ENCODE results near the gene QPRT. TPM values are rescaled to one million over a fixed set of nuclear protein-coding genes. Genes with fewer than 3 reads are reported as not detected.
"Not testable (repeated sequence)": the region's sequence is repeated elsewhere in the genome, so short reads cannot be mapped to it uniquely, and the experiment has no call there.

Gene QPRT
- 12.5 and 12.6 TPM in 2 replicates for polyA plus RNA-seq (2012; rRNA removed)
- 8.3 and 10.6 TPM in 2 replicates for polyA plus RNA-seq (2012; cell fraction: cytosol; rRNA removed)
- polyA plus RNA-seq (2012; cell fraction: nucleus; rRNA removed) = 10.8 and 11.3 TPM in 2 replicates

DNA sequence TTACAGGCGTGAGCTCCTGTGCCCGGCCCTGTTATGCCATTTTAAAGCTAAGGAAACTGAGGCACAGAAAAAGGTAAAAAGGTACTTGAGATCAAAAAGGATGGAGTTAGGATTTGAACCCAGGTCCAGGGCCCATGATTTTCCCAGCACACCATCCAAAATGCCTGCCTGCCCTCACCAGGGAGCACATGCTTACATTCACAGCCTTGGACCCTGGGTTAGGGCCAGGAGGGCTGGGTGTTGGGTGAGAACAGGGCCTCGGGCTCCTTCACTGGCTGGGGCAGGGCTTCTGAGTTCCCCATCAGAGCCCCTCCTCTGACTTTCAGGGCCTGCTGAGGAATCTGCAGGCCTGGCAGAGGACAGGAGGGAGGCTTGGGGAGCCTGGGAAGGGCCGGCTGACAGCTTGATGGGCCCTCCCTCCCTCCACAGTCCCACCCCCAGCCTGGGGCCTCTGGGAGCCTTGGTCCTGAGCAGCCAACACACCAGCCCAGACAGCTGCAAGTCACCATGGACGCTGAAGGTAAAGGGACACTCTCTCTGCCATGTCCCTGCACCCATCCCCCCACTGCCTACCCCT lies at the start of gene QPRT:
Gene QPRT (plus strand): TSS at position 490 of the 577 bp plus-strand sequence. CDS start 18 bp downstream, at position 508.
- H3K4me2 ChIP-seq = peak within 1 kb of the TSS; percentile 53
- H3K27ac ChIP-seq (ENCODE audit: low read depth in 2 of 2, low read length in 1 of 2) = peak within 1 kb of the TSS in 1 of 2 experiments; percentile 87; a peak in 2 of 4 replicates
- H2AFZ ChIP-seq (ENCODE audit: low read depth) = peak within 1 kb of the TSS; percentile 91; the same call in 1 of the 2 replicates
- ChIA-PET CTCF (interaction anchor here (0.7 to 2.2 kb wide), 5 partner anchors 18 to 1196 kb away, joined by 3 to 9 read pairs (median 3); partner anchors contain the start of gene TLCD3B), POLR2A (interaction anchor here (0.5 to 1.1 kb wide), 5 partner anchors 13 to 387 kb away, joined by 3 to 7 read pairs (median 3); partner anchors contain the start of gene ALDOA)
- peak within 1 kb of the TSS; percentile 41; the same call in 1 of the 2 replicates for H3K9ac ChIP-seq
- no peaks in the 10 kb centered on the region for H3K36me3 ChIP-seq (replicated peaks in 1 of 2; ENCODE audit: control insufficient read depth in 1 of 2, insufficient read depth in 2 of 2, low read length in 1 of 2)
- TF ChIP-seq FOSL2 (IDR thresholded peaks at IDR 0.05; ENCODE audit: borderline replicate concordance, low read depth) (no peak), TCF12 (IDR thresholded peaks at IDR 0.05) (no peak), RCOR1 (IDR thresholded peaks at IDR 0.05; ENCODE audit: low read length) (peak; percentile 15; the same call in 1 of the 2 replicates), EP300 (IDR thresholded peaks at IDR 0.05; ENCODE audit: borderline replicate concordance in 1 of 2, low read depth in 1 of 2, low read length in 1 of 2) (no peak), MXI1 (IDR thresholded peaks at IDR 0.05; ENCODE audit: low read depth, low read length) (peak; percentile 56), SMC3 (IDR thresholded peaks at IDR 0.05; ENCODE audit: low read depth, low read length) (no peak), TAF1 (IDR thresholded peaks at IDR 0.05; ENCODE audit: borderline replicate concordance, low read depth, low read length) (no peak), CHD2 (IDR thresholded peaks at IDR 0.05; ENCODE audit: low read length, partially characterized antibody) (peak; percentile 68), YY1 (IDR thresholded peaks at IDR 0.05; ENCODE audit: low read depth) (no peak), RFX5 (IDR thresholded peaks at IDR 0.05; ENCODE audit: low read length) (no peak)
- TF ChIP-seq, protein P1, sequence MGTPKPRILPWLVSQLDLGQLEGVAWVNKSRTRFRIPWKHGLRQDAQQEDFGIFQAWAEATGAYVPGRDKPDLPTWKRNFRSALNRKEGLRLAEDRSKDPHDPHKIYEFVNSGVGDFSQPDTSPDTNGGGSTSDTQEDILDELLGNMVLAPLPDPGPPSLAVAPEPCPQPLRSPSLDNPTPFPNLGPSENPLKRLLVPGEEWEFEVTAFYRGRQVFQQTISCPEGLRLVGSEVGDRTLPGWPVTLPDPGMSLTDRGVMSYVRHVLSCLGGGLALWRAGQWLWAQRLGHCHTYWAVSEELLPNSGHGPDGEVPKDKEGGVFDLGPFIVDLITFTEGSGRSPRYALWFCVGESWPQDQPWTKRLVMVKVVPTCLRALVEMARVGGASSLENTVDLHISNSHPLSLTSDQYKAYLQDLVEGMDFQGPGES (IDR thresholded peaks at IDR 0.05; ENCODE audit: low read depth, low read length) = no peak
- TF ChIP-seq, protein P2, sequence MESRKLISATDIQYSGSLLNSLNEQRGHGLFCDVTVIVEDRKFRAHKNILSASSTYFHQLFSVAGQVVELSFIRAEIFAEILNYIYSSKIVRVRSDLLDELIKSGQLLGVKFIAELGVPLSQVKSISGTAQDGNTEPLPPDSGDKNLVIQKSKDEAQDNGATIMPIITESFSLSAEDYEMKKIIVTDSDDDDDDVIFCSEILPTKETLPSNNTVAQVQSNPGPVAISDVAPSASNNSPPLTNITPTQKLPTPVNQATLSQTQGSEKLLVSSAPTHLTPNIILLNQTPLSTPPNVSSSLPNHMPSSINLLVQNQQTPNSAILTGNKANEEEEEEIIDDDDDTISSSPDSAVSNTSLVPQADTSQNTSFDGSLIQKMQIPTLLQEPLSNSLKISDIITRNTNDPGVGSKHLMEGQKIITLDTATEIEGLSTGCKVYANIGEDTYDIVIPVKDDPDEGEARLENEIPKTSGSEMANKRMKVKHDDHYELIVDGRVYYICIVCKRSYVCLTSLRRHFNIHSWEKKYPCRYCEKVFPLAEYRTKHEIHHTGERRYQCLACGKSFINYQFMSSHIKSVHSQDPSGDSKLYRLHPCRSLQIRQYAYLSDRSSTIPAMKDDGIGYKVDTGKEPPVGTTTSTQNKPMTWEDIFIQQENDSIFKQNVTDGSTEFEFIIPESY (IDR thresholded peaks at IDR 0.05; ENCODE audit: borderline replicate concordance, low read depth) = no peak
- TF ChIP-seq, protein P3, sequence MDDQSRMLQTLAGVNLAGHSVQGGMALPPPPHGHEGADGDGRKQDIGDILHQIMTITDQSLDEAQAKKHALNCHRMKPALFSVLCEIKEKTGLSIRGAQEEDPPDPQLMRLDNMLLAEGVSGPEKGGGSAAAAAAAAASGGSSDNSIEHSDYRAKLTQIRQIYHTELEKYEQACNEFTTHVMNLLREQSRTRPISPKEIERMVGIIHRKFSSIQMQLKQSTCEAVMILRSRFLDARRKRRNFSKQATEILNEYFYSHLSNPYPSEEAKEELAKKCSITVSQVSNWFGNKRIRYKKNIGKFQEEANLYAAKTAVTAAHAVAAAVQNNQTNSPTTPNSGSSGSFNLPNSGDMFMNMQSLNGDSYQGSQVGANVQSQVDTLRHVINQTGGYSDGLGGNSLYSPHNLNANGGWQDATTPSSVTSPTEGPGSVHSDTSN (IDR thresholded peaks at IDR 0.05) = no peak
- no peaks in the 10 kb centered on the region for H3K9me3 ChIP-seq
- no peaks in the 10 kb centered on the region for H3K9me2 ChIP-seq
- H3K27me3 ChIP-seq (ENCODE audit: insufficient read depth) = no peaks in the 10 kb centered on the region
- no peaks in the 10 kb centered on the region for H3K79me2 ChIP-seq (ENCODE audit: insufficient read depth)
- no peaks in the 10 kb centered on the region for H4K20me1 ChIP-seq (ENCODE audit: insufficient read depth)
- peak within 1 kb of the TSS in 1 of 2 experiments; percentile 41; a peak in 3 of 4 replicates for H3K4me3 ChIP-seq (ENCODE audit: low read depth in 2 of 2, low read length in 1 of 2)
- H3K4me1 ChIP-seq (ENCODE audit: control insufficient read depth in 1 of 2, insufficient read depth in 2 of 2, low read depth in 1 of 2, low read length in 1 of 2) = peaks cover 0 to 2% of the 10 kb centered on the region in 2 experiments; a peak in 1 of 4 replicates
- 67% methylated on average over 3 of the region's 5 CpGs for WGBS (ENCODE audit: low lambda C conversion rate)
- H3F3A ChIP-seq (replicated peaks; ENCODE audit: insufficient read depth) = no peaks in the 10 kb centered on the region
- DNase-seq = peak; percentile 91

DNA sequence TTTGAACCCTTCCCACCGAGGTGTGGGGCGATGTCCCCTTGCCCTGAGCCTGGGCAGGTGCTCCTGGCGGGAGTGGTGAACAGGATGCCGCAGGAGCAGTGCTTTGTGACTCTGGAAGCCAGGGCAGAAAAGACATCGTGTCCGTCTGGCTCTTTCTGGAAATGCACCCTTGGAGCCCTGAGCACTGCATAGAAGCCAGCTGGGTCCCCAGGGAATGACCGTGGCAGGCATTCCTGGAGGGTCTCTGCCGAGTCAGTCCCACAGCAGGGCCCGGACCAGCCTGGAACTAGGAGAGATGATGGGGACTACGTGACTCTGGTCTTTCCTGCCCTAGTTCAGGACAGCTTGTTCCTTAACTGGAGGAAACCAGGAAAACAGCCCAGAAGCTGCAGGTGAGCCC lies 49.7 kb upstream of the QPRT start:
- not testable (repeated sequence) for H3K9me2 ChIP-seq

DNA sequence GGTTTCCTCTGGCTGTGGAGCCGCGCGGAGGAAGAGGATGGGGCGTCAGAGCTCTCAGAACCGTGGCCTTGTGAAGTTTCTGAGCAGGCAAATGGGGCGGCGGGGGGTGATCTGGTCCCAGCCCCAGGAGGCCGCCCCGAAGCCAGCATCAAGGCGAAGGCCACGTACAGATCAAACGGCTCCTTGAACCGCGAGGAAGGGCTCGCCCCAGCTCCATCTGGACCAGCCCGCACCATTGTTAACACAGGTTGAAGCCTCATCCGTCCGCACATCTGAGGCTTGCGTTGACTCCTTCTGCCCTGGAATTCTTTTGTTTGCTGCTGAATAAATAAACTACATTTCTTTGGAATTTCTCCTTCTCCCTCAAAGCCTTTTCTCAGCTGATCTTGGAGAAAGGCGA lies 47.3 kb upstream of the QPRT start:
- H3K27me3 ChIP-seq (ENCODE audit: insufficient read depth); CTCF ChIA-PET: not testable (repeated sequence)

More for the DNA sequence above, 49.7 kb upstream of the QPRT start:
- POLR2A ChIA-PET; H2AFZ ChIP-seq (ENCODE audit: low read depth); H3K27ac ChIP-seq (ENCODE audit: low read depth in 2 of 2, low read length in 1 of 2); H3K4me1 ChIP-seq (ENCODE audit: control insufficient read depth in 1 of 2, insufficient read depth in 2 of 2, low read depth in 1 of 2, low read length in 1 of 2); CTCF ChIA-PET; H3K36me3 ChIP-seq (replicated peaks in 1 of 2; ENCODE audit: control insufficient read depth in 1 of 2, insufficient read depth in 2 of 2, low read length in 1 of 2); H3K9ac ChIP-seq; H4K20me1 ChIP-seq (ENCODE audit: insufficient read depth); H3K79me2 ChIP-seq (ENCODE audit: insufficient read depth); H3K27me3 ChIP-seq (ENCODE audit: insufficient read depth); H3K4me3 ChIP-seq (ENCODE audit: low read depth in 2 of 2, low read length in 1 of 2); H3F3A ChIP-seq (replicated peaks; ENCODE audit: insufficient read depth); DNase-seq; H3K4me2 ChIP-seq; H3K9me3 ChIP-seq: not testable (repeated sequence)
- 85% methylated on average over 6 of the region's 10 CpGs for WGBS (ENCODE audit: low lambda C conversion rate)

More for the DNA sequence above, 47.3 kb upstream of the QPRT start:
- H3K4me2 ChIP-seq; H2AFZ ChIP-seq (ENCODE audit: low read depth); H3K27ac ChIP-seq (ENCODE audit: low read depth in 2 of 2, low read length in 1 of 2); H3F3A ChIP-seq (replicated peaks; ENCODE audit: insufficient read depth); H3K9ac ChIP-seq; POLR2A ChIA-PET; H3K36me3 ChIP-seq (replicated peaks in 1 of 2; ENCODE audit: control insufficient read depth in 1 of 2, insufficient read depth in 2 of 2, low read length in 1 of 2); H4K20me1 ChIP-seq (ENCODE audit: insufficient read depth); H3K4me3 ChIP-seq (ENCODE audit: low read depth in 2 of 2, low read length in 1 of 2); H3K4me1 ChIP-seq (ENCODE audit: control insufficient read depth in 1 of 2, insufficient read depth in 2 of 2, low read depth in 1 of 2, low read length in 1 of 2); H3K9me3 ChIP-seq; DNase-seq; H3K9me2 ChIP-seq; H3K79me2 ChIP-seq (ENCODE audit: insufficient read depth): not testable (repeated sequence)
- 96% methylated on average over 14 of the region's 20 CpGs for WGBS (ENCODE audit: low lambda C conversion rate)

Measured in SK-N-SH (cell line).